ENCODE measurements around the gene LRRC15.
A peak's percentile ranks its signal among the peaks of the same experiment; 100 is the strongest.

LRRC15 gene

DNA sequence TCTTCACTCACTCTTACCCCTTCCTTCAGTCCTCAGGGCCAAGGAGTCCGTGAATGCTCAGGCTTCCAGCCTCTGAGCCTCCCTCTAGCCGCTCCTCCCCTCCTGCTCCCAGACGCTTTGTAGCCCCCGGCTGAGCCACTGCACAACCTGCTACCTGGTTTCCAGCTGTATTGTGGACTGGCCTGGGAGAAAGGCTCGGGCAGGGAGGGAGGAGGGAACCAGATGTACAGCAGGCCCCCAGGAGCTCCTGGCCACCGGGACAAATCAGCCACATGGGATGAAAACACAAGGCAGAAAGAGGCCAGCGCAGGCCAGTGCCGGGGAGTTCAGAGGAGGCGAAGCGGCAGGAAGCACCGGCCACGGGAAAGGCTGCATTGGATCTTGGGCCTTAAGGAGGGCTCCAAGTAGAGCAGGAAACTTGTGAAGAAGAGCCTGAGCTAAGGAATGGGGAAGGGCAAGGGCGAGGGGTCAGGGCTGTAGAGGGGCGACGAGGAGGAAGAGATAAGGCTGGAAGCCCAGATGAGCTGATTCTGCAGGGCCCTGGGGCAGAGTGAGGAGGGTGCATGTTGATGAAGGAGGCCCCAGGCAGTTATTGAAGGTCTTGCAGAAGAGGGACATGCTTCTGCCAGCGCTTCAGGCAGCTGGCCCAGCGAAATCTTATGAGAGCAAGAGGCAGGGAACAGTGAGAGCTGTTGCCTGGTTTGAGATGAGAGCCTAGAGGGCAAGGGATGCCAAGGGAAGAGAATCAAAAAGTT is 32.8 kb downstream of the LRRC15 start:
- no peak for DNase-seq (ENCODE audit: low read depth in 2 of 2, low spot score in 1 of 2)

DNA sequence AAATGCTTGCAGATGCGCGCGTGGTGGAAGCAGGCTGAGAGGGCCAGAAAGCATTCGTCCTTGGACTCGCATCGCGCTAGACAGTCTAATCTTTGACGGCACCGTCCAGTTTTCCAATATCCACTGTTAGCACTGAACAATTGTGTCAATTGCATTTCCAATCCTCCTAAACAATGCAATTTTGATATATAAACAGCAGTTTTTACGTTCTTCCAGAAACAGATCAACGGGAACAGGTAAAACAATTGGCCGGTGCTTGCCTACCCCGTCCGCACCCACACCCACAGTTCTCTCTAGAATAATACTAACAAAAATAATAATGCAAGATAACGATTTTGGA is 35.6 kb downstream of the LRRC15 start:
- no peak for DNase-seq (ENCODE audit: low read depth in 2 of 2, low spot score in 1 of 2)

DNA sequence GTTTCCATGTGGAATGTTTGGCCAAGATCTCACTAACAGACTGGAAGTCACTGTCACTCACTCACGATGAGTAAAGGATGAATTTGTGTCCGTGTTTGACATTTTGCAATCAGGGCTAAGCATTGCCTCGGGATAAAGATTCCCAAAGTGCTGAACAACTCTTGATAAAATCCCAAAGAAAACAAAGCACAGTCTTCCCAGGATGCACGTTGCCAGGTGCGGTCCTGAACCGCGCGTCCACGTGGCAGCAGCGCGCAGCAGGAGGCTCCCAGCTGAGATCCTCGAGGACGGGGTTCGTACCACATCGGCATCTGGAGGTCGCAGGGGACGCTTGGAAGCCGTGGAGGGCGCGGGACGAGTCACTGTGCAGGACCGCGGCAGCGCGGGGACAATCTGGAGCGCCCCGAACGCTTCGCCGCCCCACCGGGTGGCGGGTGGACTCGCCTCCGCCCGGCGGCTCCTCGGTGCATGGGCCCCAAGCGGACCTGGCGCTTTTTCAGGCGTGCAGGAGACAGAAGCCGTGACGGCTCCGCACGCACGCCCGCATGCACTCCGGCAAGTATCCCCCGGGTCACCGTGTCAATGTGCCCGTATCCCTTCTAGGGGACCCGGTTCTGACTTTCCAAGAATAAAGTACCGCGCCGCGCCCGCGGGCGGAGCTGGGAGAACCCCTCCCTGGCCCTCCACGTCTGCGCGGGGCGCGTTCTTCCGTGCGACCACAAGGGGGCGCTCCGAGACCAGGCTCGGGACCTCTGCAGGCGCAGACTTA is 36.1 kb downstream of the LRRC15 start:
- DNase-seq (ENCODE audit: low read depth in 2 of 2, low spot score in 1 of 2), result peak; percentile 67 to 90

DNA sequence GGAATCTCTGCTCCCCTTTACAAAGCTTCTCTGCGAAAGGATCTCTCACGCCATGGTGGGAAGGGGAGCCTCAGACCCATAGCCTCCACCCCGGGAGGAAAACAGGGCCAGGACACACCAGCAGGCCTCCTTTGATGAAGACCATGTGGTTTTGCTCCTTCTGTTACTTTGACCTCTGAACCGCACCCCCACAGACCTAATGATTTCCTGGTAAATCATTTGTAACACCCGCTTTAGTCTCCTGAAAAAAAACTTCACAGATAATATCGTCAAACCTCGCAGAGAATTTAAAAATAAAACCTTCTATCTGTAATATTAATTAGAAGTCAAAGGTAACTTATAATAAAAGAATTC is 36.7 kb downstream of the LRRC15 start:
- no peak for DNase-seq (ENCODE audit: low read depth in 2 of 2, low spot score in 1 of 2)

DNA sequence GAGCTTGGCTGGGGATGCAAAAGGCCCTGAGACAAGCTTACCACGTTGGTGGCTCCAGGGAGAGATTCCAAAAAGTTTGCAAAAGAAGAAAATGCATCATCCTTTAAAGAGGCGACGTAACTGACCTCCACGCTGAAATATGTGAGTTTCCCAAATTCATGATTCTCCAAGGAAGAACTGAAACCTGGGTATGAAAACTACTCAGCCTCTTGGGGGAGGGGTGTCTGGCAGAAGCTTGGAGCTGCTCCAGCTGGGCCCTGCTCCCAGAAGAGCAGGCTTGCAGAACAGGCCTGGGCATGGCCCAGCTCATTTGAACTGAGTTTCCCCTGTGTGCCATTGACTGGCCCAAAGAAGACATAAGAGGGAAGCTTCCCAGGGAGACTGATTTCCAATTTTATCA is 39.0 kb downstream of the LRRC15 start:
- DNase-seq (ENCODE audit: low read depth in 2 of 2, low spot score in 1 of 2), result no peak

DNA sequence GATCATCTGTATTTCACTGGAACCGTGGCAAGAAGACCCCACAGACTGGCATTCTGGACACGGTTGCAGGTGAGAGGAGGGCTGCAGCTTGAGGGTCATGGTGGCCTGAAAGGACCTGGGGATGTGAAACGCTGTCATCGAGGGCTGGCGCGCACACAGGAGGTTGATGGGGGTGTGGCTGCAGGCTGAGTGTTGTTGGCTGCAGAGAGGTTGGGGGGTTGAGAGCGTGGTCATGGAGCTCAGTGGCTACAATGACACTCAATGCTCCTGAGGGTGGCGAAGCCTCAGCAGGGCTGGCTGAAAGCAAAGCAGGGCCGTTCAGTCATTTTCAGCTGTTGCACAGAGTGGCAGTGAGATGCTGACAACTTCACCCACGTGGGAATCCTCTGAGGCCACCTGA is 39.4 kb downstream of the LRRC15 start:
- no peak for DNase-seq (ENCODE audit: low read depth in 2 of 2, low spot score in 1 of 2)

DNA sequence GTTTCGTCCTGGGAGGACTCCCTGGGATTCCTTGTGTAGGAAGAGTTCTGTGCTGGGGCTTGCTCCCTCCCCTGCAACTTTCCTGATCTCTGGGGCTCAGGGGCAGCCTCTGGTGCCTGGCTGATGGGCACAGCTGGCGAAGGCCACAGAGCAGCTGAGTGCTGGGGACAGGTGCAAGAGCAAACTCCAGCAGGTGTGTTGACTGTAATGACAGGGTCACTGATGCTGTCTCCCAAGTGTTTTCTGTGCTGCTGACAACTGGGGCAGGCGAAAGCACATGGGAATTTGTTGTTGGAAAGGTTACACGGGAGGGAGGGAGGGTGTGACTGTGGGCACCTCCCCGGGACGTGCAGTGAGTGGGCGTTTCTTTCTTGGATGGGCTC is 40.0 kb downstream of the LRRC15 start:
- no peak for DNase-seq (ENCODE audit: low read depth in 2 of 2, low spot score in 1 of 2)

DNA sequence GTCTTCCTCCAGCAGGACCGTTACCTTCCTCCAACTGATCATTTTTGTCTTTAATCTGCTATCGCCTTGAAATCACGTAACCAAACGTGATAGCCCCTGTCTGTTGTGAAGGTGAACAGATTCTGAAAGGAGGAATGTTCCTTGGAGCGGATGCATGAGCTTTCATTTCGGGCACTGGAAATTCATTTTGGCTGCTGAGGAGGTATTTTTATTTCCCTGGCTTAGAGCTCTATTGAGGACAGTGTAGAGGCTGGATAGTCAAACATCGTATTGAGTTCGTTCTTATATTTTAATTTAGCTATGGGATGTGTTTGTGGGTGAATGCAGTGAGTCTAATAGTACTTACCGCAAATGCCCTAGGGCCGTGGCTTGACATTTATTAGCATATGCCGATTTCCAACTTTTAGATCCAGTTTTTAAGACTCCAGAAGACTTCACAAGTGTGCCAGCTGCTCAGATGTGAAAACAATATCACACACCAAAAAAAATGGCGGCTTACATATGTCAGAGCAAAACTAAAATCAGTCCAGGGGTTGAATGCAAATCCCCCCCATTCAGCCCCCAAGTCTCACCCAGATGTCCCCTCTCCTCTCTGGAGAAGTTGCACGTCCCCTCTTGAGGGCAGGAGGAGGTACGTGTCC is 40.5 kb downstream of the LRRC15 start:
- no peak for DNase-seq (ENCODE audit: low read depth in 2 of 2, low spot score in 1 of 2)

DNA sequence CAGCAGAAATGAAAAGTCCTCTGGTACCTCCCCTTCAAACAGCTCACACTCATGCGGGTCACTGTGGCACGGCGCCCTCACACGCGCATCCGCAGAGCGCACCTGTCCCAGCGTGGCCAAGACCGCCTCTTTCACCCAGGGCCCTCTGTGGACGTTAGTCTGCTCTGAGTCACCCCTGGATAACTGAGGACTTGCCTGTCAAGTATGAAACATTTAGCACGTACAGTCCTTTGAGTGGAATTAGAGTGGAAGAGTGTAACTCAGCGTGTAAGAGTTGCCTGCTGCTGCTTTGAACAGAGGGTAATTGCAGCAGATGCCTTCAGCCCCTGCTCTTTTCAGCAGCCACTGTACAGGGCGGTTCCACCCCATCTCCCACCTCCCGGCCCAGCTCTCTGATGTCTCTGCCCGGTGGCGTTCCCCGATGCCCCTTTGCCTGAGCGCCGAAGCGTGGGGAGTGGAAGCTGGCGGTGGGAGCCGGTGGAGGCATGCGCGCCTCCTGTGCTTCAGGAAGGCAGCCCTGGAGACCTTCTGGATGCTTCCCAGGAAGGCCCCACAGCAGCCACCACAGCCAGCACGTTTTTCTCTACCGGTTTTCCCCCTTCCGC is 41.4 kb downstream of the LRRC15 start:
- DNase-seq (ENCODE audit: low read depth in 2 of 2, low spot score in 1 of 2), result no peak

DNA sequence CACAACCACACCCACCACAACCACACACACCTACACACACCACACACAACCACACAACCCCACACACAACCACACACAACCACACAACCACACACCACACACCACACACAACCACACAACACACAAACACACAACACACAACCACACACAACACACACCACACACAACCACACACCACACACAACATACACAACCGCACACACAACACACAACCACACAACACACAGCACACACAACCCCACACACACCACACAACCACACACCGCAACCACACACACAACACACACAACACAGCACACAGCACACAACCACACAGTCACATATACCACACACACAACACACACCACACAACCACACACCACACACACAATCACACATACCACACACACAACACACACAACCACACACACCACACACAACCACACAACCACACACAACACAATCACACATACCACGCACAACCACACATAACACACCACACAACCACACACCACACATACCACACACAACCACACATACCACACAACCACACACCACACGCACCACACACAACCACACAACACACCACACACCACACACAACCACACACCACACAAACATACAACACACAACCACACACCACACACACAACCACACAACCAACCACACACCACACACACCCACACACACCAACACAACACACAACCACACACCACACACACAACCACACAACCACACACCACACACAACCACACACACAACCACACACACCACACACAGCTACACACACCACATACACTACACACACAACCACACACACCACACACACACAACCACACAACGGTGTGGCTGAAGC is 42.1 kb downstream of the LRRC15 start:
- DNase-seq (ENCODE audit: low read depth in 2 of 2, low spot score in 1 of 2), result no peak

DNA sequence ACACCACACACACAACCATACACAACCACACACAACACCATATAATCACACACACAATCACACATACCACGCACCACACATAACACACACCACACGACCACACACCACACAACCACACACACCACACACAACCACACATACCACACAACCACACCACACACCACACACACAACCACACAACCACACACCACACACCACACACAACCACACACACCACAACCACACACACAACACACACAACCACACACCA is 42.6 kb downstream of the LRRC15 start:
- DNase-seq (ENCODE audit: low read depth in 2 of 2, low spot score in 1 of 2), result no peak

DNA sequence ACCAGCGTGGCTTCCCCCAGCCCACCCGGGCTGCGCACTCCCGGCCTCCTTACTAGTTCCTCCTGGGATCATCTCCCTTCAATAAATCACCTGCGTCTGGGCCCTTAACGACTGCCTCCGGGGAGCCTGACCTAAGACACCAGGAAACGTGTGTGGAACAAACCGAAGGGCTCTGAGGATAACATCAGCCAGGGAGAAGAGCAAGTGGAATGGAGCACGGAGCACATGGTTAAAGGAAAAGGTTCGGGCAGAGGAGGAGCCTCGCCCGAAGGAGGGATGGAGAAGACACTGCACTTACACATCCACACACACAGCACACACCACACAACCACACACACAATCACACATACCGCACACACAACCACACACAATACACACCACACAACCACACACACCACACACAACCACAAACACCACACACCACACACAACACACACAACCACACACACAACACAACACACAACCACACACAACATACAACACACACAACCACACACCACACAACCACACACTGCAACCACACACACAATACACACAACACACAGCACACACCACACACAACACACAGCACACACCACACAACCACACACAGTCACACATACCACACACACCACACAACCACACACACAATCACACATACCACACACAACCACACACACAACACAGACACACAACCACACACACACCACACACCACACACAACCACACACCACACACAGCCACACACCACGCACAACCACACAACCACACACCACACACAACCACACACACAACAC is 43.2 kb downstream of the LRRC15 start:
- DNase-seq (ENCODE audit: low read depth in 2 of 2, low spot score in 1 of 2), result no peak

DNA sequence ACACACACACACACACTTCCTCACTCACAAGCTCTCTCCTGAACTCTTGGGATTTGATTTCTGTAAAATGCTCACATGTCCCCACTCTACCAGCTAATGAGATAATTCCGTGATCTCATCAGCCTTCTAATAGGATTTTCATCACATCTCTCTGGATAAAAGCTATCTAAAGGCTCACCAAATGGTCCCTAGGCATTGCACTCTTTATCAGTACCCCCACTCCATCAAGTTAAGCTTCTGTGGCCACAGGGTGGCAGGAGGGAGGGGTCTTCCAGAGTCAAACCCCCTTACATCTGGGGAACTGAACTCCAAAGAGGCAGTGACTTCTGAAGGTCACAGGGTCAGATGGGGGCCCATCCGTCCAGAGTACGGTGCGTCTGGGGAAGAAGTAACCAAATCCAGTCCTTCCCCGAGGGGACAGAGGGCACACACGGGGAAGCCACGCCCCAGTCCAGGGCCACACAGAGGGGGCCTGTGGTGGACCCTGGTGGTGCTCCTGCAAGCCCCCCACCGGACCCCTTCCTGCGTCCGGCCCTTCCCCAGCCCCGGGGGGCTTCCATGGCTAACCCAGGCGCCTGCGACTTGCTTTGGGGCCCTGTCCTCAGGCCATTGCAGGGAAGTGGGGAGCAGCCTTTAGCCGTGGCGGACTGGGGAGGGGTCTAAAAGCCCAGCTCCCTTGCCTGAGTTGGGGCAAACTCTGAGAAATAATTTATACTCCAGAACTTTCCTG is 44.0 kb downstream of the LRRC15 start:
- DNase-seq (ENCODE audit: low read depth in 2 of 2, low spot score in 1 of 2), result no peak

DNA sequence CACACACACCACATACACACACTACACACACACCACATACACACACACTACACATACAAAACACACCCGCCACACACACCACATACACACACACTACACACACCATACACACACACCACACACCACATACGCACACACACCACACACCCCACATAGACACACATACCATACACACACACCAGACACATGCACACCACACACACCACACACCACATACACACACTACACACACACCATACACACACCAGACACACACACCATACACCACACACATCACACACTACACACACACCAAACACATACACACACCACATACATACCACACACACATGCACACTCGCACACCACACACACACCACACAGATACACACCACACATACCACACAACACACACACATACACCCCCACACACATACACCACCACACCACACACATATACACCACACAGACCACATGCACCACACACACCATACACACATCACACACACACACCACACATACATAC is 44.7 kb downstream of the LRRC15 start:
- DNase-seq (ENCODE audit: low read depth in 2 of 2, low spot score in 1 of 2), result no peak

DNA sequence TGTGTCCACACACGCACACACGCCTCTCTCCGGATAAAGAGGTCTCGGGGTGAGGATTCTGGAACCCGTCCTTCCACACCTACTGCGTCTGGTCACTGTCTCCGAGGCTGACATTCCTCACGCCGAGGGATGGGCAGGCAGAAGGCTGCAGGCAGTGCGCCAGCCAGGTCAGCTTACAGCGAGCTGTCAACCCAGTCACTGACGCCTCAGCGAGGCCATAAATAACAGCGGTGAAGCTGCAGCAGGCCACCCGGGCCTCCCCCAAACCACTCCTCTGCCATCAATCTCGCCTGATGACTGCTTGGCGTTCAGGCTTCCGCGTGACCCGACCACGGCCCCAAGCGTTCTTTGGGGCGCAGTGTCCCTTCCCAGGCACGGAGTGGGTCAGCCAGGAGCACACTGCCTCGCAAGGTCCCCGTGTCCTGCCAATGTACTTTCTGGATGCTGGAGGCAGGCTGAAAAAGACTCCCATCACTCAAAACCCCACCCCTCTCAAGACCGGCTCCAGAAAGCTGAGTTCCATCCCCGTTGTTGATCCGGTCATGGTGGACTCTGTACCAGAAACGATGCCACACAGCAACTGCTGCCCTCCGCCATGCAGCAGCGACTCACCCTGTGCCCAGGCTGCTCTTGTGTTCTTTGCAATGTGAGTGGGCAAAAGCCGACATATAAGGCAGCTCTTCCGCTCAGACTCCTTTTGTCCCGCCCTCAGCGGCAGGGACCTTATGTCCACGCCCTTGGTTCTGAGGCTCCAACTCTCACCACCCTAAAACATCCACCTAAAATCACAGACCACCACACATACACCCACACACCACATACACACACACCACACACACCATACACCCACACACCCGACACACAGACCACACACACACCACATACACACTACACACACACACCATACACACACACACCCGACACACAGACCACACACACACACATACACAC is 45.5 kb downstream of the LRRC15 start:
- DNase-seq (ENCODE audit: low read depth in 2 of 2, low spot score in 1 of 2), result no peak

DNA sequence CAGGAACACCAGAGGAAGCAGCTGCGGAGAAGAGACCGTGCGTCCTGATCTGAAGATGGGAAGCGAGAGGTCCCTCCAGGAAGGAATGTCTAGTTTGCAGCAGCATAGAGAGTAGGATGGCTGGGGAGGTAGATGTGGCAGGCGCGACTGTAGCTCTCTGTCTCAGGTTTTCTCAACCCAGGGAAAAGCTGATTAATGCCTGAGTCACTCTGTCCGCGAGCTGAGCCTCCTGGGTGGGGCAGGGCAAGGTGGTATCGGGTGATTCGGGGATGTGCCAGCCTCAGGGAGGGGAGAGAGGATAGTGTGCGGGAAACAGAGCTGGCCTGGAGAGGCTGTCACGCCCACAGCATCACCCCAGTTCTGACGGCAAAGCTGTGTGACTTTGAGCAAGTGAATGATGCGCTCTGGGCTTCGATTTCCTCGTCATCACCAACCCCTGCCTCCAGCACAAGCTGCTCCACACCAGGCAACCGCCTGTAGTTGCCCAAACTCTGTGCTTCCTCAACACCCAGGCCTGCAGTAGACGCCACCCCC is 46.8 kb downstream of the LRRC15 start:
- no peak for DNase-seq (ENCODE audit: low read depth in 2 of 2, low spot score in 1 of 2)

DNA sequence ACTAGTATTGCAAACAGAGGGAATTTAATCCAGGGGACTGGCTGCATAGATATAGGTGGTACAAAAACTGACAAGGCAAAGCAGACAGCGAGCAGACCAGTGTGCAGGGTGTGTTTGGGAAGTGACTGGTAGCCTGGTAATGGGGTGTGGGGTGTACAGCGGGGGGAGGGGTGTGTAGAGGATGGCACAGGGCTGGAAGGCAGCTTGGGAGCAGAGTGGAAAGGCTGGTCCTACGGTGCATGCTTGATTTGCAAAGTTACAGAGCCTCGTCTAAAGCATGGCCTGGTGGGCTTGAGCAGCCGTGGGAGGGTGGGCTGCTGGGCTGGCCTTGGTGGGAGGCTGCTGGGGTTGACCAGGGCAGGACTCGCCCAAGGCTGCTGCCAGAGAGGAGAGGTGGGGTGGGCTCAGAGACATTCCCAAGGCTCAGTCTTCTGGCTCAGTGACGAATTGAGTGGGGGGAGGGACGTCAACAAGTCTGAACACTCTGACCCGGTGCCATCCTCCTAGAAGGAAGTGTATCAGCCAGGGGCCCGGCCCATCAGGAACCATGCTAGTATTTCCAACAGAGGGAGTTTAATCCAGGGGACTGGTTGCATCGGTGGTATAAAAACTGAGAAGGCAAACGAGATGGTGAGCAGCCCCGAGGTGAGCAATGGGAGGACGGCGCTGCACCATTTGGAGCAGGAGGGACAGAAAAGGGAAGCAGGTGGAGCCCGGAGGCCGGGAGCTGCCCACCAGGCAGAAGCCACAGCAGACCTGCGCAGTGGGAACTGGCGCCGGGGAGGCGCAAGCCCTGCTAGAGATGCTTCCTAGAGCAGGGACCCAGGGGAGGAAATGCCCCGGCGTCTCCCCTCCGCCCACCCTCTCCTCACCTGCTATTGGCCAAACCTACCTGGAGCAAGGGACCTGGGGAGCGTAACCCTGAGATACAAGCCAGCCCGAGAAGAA is 47.6 kb downstream of the LRRC15 start:
- DNase-seq (ENCODE audit: low read depth in 2 of 2, low spot score in 1 of 2), result no peak
